ENCODE measurements around the gene TENM4. TPM values are rescaled to one million over a fixed set of nuclear protein-coding genes. Genes with fewer than 3 reads are reported as not detected.
A peak's percentile ranks its signal among the peaks of the same experiment; 100 is the strongest.

The TENM4 gene
- total RNA-seq, 2 donors from 2014 or later: 2.6 to 6.8 TPM

DNA sequence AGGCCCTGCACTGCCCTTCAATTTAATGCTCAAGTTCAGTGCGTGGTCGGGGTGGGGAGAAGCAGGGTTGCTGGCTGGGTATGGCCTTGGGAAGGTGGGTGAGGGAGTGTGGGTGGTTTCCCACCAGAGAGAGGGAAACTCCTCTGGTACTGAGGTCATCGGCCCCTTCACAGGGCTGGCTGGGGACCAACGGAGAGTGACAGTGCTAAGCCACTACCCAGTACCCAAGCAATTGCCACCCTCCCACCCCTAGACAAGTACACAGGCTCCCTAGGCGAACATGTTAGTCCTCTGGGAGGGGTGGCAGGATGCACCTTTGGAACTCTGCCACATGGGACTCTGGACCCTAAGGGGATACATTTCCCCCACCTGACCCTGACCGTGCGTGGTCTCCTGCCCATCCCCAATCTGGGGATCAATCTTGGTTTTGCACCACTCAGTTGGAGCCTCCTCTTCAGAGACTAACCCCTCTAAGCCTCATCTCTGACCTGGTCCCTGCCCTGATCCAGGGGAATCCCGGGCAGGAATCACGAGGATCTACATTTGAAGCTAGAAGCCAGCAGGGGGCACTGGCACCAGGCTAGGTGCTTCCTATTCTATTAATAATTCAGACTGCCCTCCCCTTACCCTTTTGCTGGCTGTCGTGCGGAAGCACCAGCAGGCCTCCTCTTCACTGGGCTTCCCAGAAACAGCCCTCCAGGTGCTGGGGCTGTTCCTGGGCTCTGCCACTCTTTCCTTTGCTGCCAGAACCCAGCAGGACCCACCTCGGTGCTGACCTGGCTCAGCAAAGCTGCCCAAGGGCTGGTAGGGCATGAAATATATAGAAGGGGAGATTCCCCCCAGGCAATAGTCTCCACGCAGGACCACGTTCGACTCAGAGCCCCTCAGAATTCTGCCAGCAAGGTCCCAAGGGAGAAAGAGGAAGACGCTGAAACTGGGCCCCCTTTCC, 377.7 kb downstream of the TENM4 start:
- WGBS: 76% methylated on average over 16 of the region's 16 CpGs
- DNase-seq (ENCODE audit: low spot score): no peak

GRCh38 chr11:79060081-79060953, 380.5 kb downstream of the TENM4 start:
- H3K9me3 ChIP-seq: no peaks in the 10 kb centered on the region
- no peak overlapping the region for H3K4me3 ChIP-seq
- no peaks in the 10 kb centered on the region for H3K27me3 ChIP-seq (replicated peaks; ENCODE audit: insufficient read depth)
- no peak overlapping the region for H3K27ac ChIP-seq
- DNase-seq (ENCODE audit: low spot score): no peak
- WGBS: 65% methylated on average over 9 of the region's 9 CpGs
- H3K36me3 ChIP-seq: no peaks in the 10 kb centered on the region
- intact Hi-C loops (cut with DNase I): no loop called here
- H3K4me1 ChIP-seq (replicated peaks): no peaks in the 10 kb centered on the region
- TF ChIP-seq POLR2A (IDR thresholded peaks at IDR 0.05) (no peak), POLR2AphosphoS5 (IDR thresholded peaks at IDR 0.05) (no peak)
- TF ChIP-seq, protein P1, sequence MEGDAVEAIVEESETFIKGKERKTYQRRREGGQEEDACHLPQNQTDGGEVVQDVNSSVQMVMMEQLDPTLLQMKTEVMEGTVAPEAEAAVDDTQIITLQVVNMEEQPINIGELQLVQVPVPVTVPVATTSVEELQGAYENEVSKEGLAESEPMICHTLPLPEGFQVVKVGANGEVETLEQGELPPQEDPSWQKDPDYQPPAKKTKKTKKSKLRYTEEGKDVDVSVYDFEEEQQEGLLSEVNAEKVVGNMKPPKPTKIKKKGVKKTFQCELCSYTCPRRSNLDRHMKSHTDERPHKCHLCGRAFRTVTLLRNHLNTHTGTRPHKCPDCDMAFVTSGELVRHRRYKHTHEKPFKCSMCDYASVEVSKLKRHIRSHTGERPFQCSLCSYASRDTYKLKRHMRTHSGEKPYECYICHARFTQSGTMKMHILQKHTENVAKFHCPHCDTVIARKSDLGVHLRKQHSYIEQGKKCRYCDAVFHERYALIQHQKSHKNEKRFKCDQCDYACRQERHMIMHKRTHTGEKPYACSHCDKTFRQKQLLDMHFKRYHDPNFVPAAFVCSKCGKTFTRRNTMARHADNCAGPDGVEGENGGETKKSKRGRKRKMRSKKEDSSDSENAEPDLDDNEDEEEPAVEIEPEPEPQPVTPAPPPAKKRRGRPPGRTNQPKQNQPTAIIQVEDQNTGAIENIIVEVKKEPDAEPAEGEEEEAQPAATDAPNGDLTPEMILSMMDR (IDR thresholded peaks at IDR 0.05): no peak

More for the DNA sequence above, 377.7 kb downstream of the TENM4 start:
- Histone ChIP-seq H3K4me1 (replicated peaks) (no peaks in the 10 kb centered on the region), H3K27me3 (replicated peaks; ENCODE audit: insufficient read depth) (no peaks in the 10 kb centered on the region), H3K27ac (no peak overlapping the region), H3K9me3 (no peaks in the 10 kb centered on the region), H3K36me3 (no peaks in the 10 kb centered on the region), H3K4me3 (no peak overlapping the region)
- no peak for TF ChIP-seq POLR2A (IDR thresholded peaks at IDR 0.05)
- TF ChIP-seq, protein P1 (IDR thresholded peaks at IDR 0.05): peak in 1 of 4 experiments; percentile 15
- intact Hi-C loops (cut with DNase I): no loop called here

- 95% methylated on average over 4 of the region's 4 CpGs for WGBS
- DNase-seq (ENCODE audit: low spot score): no peak
- TF ChIP-seq POLR2A (IDR thresholded peaks at IDR 0.05): no peak
- TF ChIP-seq, protein P1 (IDR thresholded peaks at IDR 0.05): no peak
- no peaks in the 10 kb centered on the region for H3K9me3 ChIP-seq
- intact Hi-C loops (cut with DNase I): no loop called here
- no peaks in the 10 kb centered on the region for H3K27me3 ChIP-seq (replicated peaks; ENCODE audit: insufficient read depth)
- H3K4me3 ChIP-seq: no peak overlapping the region
- no peaks in the 10 kb centered on the region for H3K4me1 ChIP-seq (replicated peaks)
- no peak overlapping the region for H3K27ac ChIP-seq
- H3K36me3 ChIP-seq: no peaks in the 10 kb centered on the region
These were observed 381.7 kb downstream of the TENM4 start for GRCh38 chr11:79059141-79059540.

GRCh38 chr11:79055856-79056631, 384.8 kb downstream of the TENM4 start:
- intact Hi-C loops (cut with DNase I): no loop called here
- H3K36me3 ChIP-seq: no peaks in the 10 kb centered on the region
- H3K9me3 ChIP-seq: no peaks in the 10 kb centered on the region
- TF ChIP-seq, protein P1 (IDR thresholded peaks at IDR 0.05): no peak
- no peak for TF ChIP-seq POLR2AphosphoS5 (IDR thresholded peaks at IDR 0.05)
- H3K4me3 ChIP-seq: no peak overlapping the region
- no peaks in the 10 kb centered on the region for H3K27me3 ChIP-seq (replicated peaks; ENCODE audit: insufficient read depth)
- H3K4me1 ChIP-seq (replicated peaks): no peaks in the 10 kb centered on the region
- WGBS: 75% methylated on average over 8 of the region's 8 CpGs
- no peak overlapping the region for H3K27ac ChIP-seq
- no peak for DNase-seq (ENCODE audit: low spot score)
